ENCODE data around the gene BNIPL.
A peak's percentile ranks its signal among the peaks of the same experiment; 100 is the strongest.

Gene BNIPL

DNA sequence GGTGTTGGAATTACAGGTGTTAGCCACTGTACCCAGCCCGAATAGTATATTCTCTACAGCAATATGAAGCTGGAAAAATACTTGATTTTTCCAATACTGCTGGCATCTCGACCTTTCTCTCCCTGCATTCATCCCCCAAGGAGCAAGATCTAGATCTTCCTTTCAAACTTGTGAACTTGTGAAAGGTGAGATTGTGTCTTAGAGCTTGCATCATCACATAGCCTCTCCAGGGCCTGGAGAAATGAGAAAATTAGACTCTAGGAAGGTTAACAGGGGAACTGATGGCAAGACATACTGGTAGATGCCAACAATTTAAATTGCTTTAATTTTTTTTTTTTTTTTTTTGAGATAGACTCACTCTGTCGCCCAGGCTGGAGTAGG is 26.1 kb upstream of the BNIPL start:
- DNase-seq: no peak

DNA sequence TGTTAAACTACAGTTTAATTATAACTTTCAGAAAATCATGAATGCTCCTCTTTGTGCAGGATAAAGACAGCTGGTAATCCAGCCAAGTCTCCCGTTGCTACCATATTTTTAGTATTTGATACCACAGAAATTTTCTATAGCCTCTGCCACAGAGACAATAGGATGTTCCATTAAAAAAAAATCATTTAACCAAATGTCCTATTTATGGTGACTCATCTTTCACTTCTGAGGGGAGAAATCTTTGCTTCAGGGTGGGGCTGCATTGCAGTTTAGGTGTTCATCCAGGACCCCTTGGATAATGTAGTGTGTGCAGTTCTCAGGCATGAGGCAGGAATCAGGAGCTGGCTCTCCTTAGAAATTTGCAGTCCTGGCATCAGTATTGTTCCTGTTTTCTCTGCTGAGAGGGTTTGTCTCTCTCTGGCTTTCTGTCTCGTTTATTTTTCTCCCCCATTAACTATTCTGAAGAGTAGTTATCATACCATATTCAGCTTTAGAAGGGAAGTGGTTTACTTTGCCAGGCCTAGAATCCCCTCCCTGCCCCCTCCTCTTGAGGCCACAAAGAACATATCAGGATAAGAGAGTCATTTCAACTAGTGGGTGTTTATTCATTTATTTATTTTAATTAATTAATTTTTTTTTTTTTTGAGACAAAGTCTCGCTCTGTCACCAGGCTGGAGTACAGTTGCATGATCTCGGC is 25.1 kb upstream of the BNIPL start:
- DNase-seq: no peak

DNA sequence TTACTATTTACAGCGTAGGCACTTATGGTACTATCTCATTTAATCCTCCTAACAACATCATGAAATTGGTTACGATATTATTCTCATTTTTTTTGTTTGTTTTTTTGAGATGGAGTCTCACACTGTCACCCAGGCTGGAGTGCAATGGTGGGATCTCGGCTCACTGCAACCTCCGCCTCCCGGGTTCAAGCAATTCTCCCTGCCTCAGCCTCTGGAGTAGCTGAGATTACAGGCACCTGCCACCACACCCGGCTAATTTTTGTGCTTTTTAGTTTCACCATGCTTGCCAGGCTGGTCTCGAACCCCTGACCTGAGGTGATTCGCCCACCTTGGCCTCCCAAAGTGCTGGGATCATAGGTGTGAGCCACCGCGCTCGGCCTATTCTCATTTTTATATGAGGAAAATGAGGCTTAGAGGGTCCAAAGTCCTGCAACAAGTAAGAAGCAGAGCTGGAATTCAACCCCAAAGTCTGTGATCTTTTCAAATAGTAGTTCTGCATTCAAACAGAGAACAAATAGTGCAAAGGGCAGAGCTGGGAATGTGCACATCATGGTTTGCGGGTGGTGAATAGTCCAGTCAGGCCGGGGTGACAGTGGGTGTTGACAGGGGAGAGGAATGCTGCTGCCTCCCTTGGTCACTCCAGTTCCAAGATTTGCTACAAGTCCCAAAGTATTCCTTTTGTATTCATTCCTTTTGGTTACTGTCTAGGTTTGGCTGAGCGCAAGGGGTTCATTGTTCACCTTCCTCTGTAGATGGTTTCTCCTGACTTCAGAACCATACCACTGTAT is 23.5 kb upstream of the BNIPL start:
- DNase-seq: no peak

DNA sequence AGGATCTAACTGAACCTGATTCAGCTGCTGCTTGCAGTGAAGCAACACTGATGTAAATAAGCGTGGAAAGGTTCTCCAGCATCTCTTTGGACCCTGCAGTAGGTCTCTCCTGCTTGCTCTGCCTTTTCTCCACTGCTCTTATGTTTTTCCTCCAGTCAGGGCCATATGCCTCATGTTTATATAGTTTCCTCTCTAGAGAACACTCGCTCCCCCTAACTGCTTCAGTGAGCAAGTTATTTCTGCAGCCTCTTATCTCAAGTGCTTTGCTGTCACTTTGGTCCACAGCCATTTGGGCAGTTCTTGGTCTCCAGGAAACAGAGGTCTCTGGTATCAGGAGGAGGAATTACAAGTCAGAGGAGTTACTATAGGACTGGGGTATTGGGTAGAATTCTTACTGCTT is 22.9 kb upstream of the BNIPL start:
- DNase-seq: peak; percentile 100

DNA sequence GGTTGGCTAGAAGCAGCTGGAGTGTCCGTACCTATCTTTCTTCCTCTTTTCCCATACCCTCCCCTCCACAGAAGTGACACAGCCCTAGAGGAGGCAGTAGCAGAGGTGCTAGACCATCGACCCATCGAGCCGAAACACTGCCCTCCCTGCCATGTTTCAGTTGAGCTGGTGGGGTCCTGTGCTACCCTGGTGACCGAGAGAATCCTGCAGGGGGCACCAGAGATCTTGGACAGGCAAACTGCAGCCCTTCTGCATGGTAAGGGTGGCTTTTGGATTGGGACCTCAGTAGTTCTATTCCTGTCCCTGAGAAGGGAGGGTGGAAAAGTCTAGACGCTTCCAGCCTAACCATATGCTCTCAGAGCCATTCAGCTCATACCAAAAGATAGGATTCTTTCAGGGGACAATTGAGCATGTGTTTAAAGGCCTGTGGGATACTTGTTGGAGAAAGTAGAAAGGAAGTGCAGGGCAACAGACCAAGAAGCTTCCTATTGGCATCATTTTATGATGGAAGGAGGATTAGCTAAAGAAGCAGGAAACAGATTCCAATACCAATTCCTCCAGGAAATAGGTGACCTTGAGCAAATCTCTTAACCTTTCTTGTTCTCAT is 11.7 kb upstream of the BNIPL start:
- peak; percentile 99 for DNase-seq

DNA sequence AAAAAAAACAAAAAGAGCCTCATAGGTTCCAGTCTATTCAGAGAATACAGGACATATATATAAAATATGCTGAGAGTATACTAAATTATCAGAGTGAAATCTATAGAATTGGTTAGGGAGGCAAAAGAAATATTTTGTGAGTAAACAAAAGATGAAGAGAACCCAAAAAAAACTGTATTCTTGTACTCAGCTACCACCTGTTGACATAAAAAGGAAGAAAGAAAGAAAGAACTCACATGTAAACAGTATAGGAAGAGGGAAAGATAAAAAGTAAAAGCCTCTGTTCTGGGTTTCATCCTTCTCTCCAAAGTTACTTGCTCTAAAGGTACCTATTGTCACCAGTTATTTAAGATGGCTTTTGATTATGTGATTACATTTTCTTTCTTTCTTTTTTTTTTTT is 9.9 kb upstream of the BNIPL start:
- DNase-seq: no peak

DNA sequence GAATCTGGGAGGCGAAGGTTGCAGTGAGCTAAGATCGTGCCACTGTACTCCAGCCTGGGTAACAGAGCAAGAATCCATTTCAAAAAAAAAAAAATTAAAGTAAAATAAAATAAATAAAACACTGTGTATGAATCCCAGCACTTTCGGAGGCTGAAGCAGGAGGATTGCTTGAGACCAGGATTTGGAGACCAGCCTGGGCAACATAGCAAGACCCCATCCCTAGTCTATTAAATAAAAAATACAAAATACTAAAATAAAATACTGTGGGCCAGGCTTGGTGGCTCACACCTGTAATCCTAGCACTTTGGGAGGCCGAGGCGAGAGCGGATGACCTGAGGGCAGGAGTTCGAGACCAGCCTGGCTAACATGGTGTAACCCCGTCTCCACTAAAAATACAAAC is 4.2 kb upstream of the BNIPL start:
- DNase-seq: no peak

DNA sequence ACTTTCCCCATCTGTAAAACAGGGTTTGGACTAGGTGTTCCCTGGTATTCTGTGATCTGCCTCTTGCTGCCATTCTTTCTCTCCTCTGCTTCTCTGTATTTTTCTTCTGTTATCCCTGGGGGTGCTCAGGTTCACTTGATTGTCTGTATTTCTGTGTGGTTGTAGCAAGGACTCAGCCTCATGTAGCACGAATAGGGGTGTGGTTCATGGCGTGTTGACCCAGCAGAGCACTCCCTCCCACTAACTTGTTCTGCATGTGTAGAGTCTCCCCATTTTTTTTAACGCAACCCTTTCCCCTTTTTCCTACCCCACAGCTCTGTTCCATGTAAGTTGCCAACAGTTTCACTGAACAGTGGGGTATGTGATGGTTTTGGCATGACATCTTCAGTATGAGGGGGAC is 1.2 kb upstream of the BNIPL start:
- DNase-seq: no peak

DNA sequence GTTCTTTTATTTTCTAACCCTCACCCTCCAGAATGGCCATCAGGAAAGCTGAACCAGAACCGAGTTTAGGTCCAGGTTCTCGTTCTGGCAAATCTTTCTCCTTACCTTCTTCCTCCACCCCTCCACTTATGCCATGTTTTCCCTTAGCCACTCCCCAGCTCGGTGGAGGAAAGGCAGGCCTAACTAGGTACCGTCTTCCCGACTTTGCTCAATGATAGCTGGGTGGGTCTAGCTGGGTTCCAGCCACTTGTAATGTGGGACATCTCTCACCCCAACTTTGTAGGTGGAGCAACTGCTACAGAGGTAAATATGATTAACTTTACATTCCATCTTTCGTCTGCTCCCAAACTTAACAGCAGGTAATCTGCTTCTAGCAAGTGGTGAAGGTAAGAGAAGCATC is 646 bp downstream of the BNIPL start:
- DNase-seq: no peak

DNA sequence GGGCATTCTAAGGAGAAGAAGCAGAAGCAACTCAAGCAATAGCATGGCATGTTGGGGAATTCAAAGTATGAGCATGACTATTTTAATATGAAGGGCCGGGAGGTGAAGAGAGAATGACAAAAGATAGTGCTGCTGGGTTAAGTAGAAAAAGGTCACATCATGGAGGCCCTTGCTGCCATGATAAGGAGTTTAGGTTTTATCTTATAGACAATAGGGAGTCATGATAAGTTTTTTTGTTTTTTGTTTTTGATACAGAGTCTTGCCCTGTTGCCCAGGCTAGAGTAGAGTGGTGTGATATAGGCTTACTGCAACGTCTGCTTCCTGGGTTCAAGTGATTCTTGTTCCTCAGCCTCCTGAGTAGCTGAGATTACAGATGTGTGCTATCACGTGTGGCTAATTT is 3.1 kb downstream of the BNIPL start:
- no peak for DNase-seq

DNA sequence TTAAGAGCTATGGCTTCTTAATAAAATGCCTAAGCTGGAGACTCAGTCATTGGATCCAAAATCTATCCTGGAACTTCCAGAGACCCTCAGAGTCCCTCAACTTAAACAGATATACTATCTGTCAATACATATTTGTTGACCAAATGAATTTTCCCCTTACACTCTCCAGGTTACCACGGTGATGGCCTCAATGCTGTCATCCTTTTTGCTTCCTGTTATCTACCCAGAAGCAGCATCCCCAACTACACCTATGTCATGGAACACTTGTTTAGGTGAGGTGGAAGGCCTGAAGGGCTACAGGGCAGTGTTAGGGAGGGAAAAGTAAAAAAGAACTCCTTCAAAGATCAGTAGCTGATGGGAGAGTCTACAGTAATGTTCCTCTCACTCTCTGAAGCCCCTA is 6.8 kb downstream of the BNIPL start:
- DNase-seq: no peak

DNA sequence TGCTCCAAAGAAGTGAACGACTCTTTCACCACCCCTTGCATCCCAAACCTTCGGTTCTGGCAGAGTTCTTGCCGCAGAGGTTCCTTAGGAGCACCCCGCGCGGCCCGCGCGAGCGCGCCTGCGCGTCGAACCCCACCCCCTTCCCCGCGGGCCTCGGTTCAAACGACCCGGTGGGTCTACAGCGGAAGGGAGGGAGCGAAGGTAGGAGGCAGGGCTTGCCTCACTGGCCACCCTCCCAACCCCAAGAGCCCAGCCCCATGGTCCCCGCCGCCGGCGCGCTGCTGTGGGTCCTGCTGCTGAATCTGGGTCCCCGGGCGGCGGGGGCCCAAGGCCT is 11.2 kb downstream of the BNIPL start, which contains the start of gene C1orf56:
TSS of gene C1orf56 (plus strand) at position 161 of the 334 bp plus-strand sequence. CDS start at position 258, 97 bp downstream.
- peak; percentile 99 for DNase-seq

DNA sequence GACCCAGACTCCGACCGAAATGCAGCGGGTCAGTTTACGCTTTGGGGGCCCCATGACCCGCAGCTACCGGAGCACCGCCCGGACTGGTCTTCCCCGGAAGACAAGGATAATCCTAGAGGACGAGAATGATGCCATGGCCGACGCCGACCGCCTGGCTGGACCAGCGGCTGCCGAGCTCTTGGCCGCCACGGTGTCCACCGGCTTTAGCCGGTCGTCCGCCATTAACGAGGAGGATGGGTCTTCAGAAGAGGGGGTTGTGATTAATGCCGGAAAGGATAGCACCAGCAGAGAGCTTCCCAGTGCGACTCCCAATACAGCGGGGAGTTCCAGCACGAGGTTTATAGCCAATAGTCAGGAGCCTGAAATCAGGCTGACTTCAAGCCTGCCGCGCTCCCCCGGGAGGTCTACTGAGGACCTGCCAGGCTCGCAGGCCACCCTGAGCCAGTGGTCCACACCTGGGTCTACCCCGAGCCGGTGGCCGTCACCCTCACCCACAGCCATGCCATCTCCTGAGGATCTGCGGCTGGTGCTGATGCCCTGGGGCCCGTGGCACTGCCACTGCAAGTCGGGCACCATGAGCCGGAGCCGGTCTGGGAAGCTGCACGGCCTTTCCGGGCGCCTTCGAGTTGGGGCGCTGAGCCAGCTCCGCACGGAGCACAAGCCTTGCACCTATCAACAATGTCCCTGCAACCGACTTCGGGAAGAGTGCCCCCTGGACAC is 11.7 kb downstream of the BNIPL start:
- peak; percentile 100 for DNase-seq

DNA sequence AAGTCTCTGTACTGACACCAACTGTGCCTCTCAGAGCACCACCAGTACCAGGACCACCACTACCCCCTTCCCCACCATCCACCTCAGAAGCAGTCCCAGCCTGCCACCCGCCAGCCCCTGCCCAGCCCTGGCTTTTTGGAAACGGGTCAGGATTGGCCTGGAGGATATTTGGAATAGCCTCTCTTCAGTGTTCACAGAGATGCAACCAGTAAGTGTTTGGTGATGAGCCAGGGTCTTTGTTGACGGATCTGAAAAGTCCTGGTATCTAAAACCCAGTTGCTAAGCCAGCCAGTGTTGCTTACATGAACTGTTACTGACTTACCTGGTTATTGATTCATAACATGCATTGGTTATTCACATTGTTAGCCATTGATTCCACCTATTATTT is 12.3 kb downstream of the BNIPL start:
- no peak for DNase-seq

DNA sequence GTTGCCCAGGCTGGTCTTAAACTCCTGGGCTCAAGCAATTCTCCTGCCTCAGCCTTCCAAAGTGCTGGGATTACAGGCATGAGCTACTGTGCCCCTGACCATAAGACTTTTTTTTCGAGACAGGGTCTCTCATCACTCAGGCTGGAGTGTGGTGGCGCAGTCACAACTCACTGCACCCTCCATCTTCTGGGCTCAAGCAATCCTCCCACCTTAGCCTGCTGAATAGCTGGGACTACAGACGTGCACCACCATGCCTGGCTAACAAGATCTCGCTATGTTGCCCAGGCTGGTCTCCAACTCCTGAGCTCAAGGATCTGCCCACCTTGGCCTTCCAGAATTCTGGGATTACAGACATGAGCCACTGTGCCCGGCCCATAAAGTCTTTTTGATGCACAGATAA is 13.1 kb downstream of the BNIPL start:
- no peak for DNase-seq

DNA sequence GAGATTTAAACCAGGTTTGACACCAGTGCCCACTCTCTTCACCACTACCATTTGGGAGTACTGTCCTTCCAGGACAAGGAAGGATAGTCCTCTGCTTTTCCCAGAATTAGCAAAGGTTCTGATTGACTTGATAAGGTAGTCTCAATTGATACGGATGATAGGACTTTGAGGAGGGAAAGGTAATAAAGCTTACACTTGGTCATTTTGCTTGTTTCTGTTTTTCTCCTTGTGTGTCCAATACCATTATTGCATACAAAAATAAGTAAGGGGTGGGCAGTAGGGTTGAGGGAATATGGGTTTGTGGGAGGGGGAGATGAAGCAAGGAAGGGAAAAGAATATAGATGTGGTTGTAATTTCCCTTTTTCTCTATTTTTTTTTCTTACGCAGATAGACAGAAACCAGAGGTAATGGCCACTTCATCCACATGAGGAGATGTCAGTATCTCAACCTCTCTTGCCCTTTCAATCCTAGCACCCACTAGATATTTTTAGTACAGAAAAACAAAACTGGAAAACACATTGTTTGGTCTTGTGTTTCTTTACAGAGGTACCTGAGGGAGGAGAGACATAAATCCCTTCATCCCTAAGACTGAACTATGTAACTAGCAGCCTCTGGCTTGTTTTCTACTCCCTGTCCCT is 13.8 kb downstream of the BNIPL start:
- no peak for DNase-seq

DNA sequence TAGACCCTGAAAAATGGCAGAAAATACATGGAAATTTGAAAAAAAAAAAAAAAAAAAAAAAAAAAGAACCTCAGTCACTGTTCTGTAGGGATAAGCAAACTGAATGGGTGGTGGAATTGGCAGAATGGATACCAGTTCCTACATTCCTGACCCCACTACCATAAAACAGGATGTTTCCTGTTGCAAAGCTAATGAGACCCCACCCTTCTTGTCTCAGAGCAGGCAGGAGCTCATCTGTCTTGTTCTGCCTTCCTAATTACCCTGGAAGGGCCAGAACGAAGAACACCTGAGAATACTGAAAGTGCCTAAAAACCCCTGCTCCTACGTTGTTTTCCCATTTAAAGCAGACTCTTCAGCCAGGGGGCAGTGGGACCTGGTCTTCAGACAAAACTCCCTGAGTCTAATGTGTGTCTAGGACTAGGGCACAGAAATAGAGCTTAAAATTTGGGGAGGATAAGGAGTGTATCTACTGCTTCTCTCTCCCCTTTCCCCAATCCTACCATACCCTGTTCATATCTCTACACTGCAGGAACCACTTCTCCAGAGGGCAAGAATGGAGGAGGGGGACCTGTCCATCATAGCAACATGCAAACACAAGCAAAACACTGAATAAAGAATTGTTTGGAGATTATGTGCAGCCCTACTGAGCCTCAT is 15.1 kb downstream of the BNIPL start:
- DNase-seq: no peak

DNA sequence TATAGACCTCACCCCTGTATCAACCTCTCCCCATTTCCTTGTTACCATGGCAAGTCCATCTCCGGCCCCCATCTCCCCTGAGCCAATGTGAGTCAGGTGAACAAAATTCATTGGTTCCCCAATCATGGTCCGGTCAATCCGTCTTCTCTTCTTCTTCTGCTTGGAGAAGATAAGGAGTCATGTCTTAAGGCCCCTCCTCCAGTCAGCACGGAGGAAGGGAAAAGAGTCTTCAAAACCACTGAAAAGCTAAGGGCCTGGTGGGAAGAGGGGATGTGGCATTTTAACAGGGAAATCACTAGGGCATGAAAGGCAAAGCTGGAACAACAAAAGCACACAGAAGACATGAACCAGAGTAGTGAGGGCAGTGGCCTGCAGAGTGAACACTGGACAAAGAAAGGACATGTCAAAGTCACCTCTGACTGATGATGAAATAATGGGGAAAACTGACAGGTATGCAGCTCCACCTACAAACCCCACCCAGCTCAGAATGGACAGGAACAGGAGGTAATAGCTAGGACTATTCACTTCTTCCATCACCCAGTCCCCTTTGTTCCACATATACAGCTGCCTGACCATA is 18.7 kb downstream of the BNIPL start:
- no peak for DNase-seq

DNA sequence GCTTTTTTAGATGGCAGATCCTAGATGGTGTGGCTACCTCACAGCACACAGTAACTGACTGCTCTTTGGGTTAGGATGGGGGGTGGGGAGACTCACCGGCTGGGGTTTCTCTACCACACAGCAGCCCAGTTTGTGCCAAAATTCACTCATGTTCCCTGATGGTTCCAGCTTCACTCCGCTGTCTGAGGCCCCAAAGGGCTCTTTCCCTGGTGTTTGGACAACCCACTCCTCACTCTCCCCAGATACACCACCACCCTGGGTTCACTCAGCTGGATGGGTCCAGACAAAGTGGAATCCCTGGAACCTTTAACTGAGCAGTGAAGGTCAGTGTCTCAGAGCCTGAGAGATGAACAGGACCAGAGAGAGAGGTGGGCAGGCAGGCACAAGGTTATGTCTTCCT is 19.2 kb downstream of the BNIPL start:
- no peak for DNase-seq

DNA sequence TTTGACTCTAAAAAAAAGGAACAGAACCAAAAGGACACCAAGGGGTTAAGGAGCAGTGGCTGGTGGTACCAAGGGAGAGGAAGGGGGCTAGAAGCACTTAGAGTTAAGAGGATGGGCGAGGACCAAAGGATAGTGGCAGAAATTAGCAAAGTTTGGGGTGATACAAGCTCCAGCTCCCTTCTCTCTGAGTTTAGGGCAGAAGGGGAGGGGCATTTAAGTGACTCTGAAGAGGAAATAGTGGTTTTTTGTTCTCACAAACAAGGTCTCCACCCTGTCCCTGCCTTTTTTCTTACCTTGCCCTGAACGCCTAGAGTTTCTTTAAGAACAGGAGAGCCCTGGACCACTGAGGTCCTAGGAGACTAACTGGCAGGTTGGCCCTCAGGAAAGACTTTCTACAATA is 19.8 kb downstream of the BNIPL start:
- DNase-seq: no peak

DNA sequence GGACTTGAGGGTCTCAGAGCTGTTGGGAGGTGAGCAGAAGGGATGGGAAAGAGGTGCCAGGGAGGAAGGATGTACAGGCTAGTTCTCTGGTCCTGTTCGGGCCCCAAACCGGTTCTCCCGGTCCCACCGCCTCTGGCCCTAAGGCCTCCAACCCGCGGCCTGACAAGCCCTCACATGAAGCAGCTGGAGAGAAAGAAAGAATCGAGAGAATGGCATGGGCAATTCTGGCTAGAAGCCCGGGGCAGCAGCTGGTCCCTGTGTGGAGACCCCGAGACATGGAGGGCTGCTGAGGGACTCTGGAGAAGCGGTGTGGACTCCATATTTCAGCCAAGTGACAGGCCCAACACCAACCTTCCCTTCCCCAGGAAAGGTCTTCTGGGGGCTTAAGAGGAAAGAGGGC is 22.3 kb downstream of the BNIPL start:
- DNase-seq: peak; percentile 100

Data from DMS 273 treated with DMSO at 0.1 percent for 48 hours (cell line).